Tibial artery (tissue), 4 donors: ENCODE measurements around the gene TBC1D8B.

ENCODE experiments used
- DNase-seq, 2 donors: peaks; one replicate each; pipeline ENCODE4 v3.0.0-alpha.2; 2019
- H3K27ac ChIP-seq, 2 donors: fragments of 200-600 bp; sonication (generic) in 1 of 2; 1 replicate in 1 of 2; 2 replicates in 1 of 2; pipeline ENCODE4 v1.5.1; 2018 to 2019; ENCODE audit warnings: mild to moderate bottlenecking in 1 of 2
- H3K27me3 ChIP-seq, 2 donors: fragments of 200-600 bp; sonication (generic) in 1 of 2; one replicate each; pipeline versions ENCODE4 v1.5.1 to v1.6.0; 2016 to 2019
- H3K36me3 ChIP-seq, 3 donors: fragments of 200-600 bp; sonication (generic) in 2 of 3; one replicate each; pipeline ENCODE4 v1.5.1; 2016 to 2019; ENCODE audit warnings: mild to moderate bottlenecking in 2 of 3
- H3K4me1 ChIP-seq, 4 donors: fragments of 200-600 bp; sonication (generic) in 2 of 4; 1 replicate in 3 of 4; 2 replicates in 1 of 4; pipeline ENCODE4 v1.5.1; 2016 to 2019
- H3K4me3 ChIP-seq, 2 donors: fragments of 200-600 bp; sonication (generic) in 1 of 2; 1 replicate in 1 of 2; 2 replicates in 1 of 2; pipeline ENCODE4 v1.5.1; 2018 to 2019; ENCODE audit warnings: mild to moderate bottlenecking in 2 of 2
- H3K9me3 ChIP-seq, 3 donors: fragments of 200-600 bp; sonication (generic) in 1 of 3; one replicate each; pipeline ENCODE4 v1.5.1; 2016 to 2019
- intact Hi-C: fragments of 100-400 bp; cut with DNase I; formaldehyde crosslinking; loops from one replicate; pipeline ENCODE4 v1.15.0; 2023; ENCODE audit warnings: low total_unique reads
- TF ChIP-seq, protein P1 (sequence below), 2 experiments: fragments of 200-600 bp in 1 of 2; fragments of 450-650 bp in 1 of 2; IDR thresholded peaks; one replicate each; pipeline ENCODE4 v1.5.1; 2017 to 2019; ENCODE audit warnings: antibody characterized with exemption in 2 of 2, mild to moderate bottlenecking in 1 of 2, moderate library complexity in 1 of 2

TBC1D8B gene

GRCh38 chrX:106905064-106905708 is 102.7 kb downstream of the TBC1D8B start:
- H3K36me3 ChIP-seq = no peaks in the 10 kb centered on the region
- H3K9me3 ChIP-seq = no peaks in the 10 kb centered on the region
- H3K27ac ChIP-seq = no peak overlapping the region
- H3K27me3 ChIP-seq = no peaks in the 10 kb centered on the region
- peaks cover 0 to 6% (median 0%) of the 10 kb centered on the region in 4 donors for H3K4me1 ChIP-seq
- intact Hi-C loops = loop anchor here (5.0 kb wide), 1 partner anchor 1218 kb away; no protein-coding TSS in a partner anchor
- no peak overlapping the region for H3K4me3 ChIP-seq
- TF ChIP-seq, protein P1, sequence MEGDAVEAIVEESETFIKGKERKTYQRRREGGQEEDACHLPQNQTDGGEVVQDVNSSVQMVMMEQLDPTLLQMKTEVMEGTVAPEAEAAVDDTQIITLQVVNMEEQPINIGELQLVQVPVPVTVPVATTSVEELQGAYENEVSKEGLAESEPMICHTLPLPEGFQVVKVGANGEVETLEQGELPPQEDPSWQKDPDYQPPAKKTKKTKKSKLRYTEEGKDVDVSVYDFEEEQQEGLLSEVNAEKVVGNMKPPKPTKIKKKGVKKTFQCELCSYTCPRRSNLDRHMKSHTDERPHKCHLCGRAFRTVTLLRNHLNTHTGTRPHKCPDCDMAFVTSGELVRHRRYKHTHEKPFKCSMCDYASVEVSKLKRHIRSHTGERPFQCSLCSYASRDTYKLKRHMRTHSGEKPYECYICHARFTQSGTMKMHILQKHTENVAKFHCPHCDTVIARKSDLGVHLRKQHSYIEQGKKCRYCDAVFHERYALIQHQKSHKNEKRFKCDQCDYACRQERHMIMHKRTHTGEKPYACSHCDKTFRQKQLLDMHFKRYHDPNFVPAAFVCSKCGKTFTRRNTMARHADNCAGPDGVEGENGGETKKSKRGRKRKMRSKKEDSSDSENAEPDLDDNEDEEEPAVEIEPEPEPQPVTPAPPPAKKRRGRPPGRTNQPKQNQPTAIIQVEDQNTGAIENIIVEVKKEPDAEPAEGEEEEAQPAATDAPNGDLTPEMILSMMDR (IDR thresholded peaks at IDR 0.05) = no peak
- DNase-seq = no peak

- TF ChIP-seq, protein P1 (IDR thresholded peaks at IDR 0.05) = no peak
- peaks cover 0 to 6% (median 0%) of the 10 kb centered on the region in 4 donors for H3K4me1 ChIP-seq
Observed at GRCh38 chrX:106906361-106906760, 103.9 kb downstream of the TBC1D8B start.

DNA sequence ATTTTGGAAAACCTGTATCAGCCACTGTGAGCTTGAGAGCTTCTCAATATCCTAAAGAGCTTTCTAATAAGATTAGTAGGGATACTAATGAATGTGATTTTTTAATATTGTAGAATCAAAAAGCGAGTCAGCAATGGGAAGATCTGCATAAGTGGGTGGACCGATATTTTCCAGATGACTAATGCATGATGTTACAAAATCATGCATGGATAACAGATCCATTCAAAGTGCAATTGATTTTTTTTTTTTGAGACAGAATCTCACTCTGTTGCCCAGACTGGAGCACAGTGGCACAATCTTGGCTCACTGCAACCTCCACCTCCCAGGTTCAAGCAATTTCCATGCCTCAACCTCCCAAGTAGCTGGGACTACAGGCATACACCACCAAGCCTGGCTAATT is 110.4 kb downstream of the TBC1D8B start:
- TF ChIP-seq, protein P1 (IDR thresholded peaks at IDR 0.05) = no peak
- intact Hi-C loops = no loop called here
- no peaks in the 10 kb centered on the region for H3K9me3 ChIP-seq
- no peak overlapping the region for H3K4me3 ChIP-seq
- no peaks in the 10 kb centered on the region for H3K4me1 ChIP-seq
- no peaks in the 10 kb centered on the region for H3K27me3 ChIP-seq
- no peak for DNase-seq
- no peak overlapping the region for H3K27ac ChIP-seq
- H3K36me3 ChIP-seq = no peaks in the 10 kb centered on the region

More at GRCh38 chrX:106906361-106906760, 103.9 kb downstream of the TBC1D8B start:
- Histone ChIP-seq H3K4me3 (no peak overlapping the region), H3K27ac (no peak overlapping the region), H3K9me3 (no peaks in the 10 kb centered on the region), H3K27me3 (no peaks in the 10 kb centered on the region), H3K36me3 (no peaks in the 10 kb centered on the region)
- DNase-seq = no peak
- intact Hi-C loops = loop anchor here (5.0 kb wide), 1 partner anchor 1219 kb away; no protein-coding TSS in a partner anchor

GRCh38 chrX:106917830-106918500 is 115.5 kb downstream of the TBC1D8B start:
- no peak overlapping the region for H3K27ac ChIP-seq
- H3K36me3 ChIP-seq = no peaks in the 10 kb centered on the region
- H3K4me1 ChIP-seq = no peaks in the 10 kb centered on the region
- no peak overlapping the region for H3K4me3 ChIP-seq
- TF ChIP-seq, protein P1 (IDR thresholded peaks at IDR 0.05) = no peak
- H3K9me3 ChIP-seq = no peaks in the 10 kb centered on the region
- H3K27me3 ChIP-seq = no peaks in the 10 kb centered on the region
- intact Hi-C loops = no loop called here
- DNase-seq = no peak

DNA sequence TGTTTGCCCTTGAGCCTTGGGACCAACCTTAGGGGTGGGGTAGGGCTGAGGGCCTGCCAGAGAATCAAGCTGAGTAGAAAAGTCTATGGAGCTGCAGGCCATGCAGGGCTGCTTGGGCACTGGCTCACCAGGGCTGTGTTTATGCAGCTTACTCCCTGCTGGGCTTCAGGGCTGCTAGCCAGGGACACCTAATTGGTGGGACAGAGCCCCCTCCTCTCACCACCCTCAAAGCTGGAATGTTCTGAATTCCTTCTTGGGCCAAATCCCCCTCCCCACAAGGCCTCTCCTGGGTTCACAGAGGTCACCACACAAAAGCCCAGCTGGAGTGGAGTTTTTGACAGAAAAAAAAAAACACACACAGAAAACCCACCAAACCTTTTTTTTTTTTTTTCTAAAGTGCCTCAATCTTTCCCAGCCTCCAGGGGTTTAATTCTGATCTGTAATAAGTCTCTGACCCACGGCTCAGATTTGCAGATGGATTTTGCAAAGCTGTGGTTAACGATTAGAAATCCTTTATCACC is 117.5 kb downstream of the TBC1D8B start, which contains the start of gene CLDN2:
Gene CLDN2, plus strand, starts transcription at position 471 of the 521 bp plus-strand sequence. CDS start 7,827 bp downstream, outside the sequence.
- TF ChIP-seq, protein P1 (IDR thresholded peaks at IDR 0.05) = no peak
- Histone ChIP-seq H3K27me3 (no peaks in the 10 kb centered on the region), H3K9me3 (no peaks in the 10 kb centered on the region), H3K4me3 (no peak within 1 kb of the TSS), H3K27ac (no peak within 1 kb of the TSS), H3K36me3 (no peaks in the 10 kb centered on the region), H3K4me1 (no peaks in the 10 kb centered on the region)
- intact Hi-C loops = no loop called here
- no peak for DNase-seq
